Erythroblast (primary cell): Measurements from ENCODE around the gene PISD.
"Not testable (repeated sequence)": the region's sequence is repeated elsewhere in the genome, so short reads cannot be mapped to it uniquely, and the experiment has no call there.

Experiments used
- DNase-seq, 2 experiments: peaks; one replicate each; lab custom pipeline; 2025; lab: John Stamatoyannopoulos, UW
- GATA1 ChIP-seq: IDR thresholded peaks from 2 replicates; pipeline ENCODE4 v1.6.1; 2011; ENCODE audit warnings: low read depth, mild to moderate bottlenecking, control low read depth, low read length, moderate library complexity
- POLR2A ChIP-seq: IDR thresholded peaks from 2 replicates; pipeline ENCODE4 v1.6.1; 2011; ENCODE audit warnings: mild to moderate bottlenecking, low read length

Gene PISD

GRCh38 chr22:31604137-31604705, 57.8 kb downstream of the PISD start:
- no peak for DNase-seq

GRCh38 chr22:31603574-31603973, 58.4 kb downstream of the PISD start:
- TF ChIP-seq GATA1 (no peak), POLR2A (no peak)
- DNase-seq = no peak

More at GRCh38 chr22:31604137-31604705, 57.8 kb downstream of the PISD start:
- no peak for TF ChIP-seq POLR2A
- TF ChIP-seq GATA1 = no peak

GRCh38 chr22:31603081-31603525, 58.9 kb downstream of the PISD start:
- TF ChIP-seq POLR2A (no peak), GATA1 (peak; percentile 49)
- DNase-seq = peak; percentile 76 to 94

GRCh38 chr22:31602259-31602952, 59.6 kb downstream of the PISD start:
- DNase-seq = no peak
- no peak for TF ChIP-seq GATA1
- no peak for TF ChIP-seq POLR2A

- no peak for DNase-seq
- no peak for TF ChIP-seq GATA1
- TF ChIP-seq POLR2A = no peak
Measured at GRCh38 chr22:31595271-31595670, 66.7 kb downstream of the PISD start.

GRCh38 chr22:31590161-31590560, 71.9 kb downstream of the PISD start:
- DNase-seq = not testable (repeated sequence)

GRCh38 chr22:31588970-31589675, 72.9 kb downstream of the PISD start:
- no peak for TF ChIP-seq GATA1
- TF ChIP-seq POLR2A = no peak

GRCh38 chr22:31586137-31586920, 75.7 kb downstream of the PISD start:
- peak; percentile 43 to 52 for DNase-seq
- no peak for TF ChIP-seq POLR2A
- no peak for TF ChIP-seq GATA1

More at GRCh38 chr22:31588970-31589675, 72.9 kb downstream of the PISD start:
- DNase-seq = no peak

- DNase-seq = peak; percentile 84 to 94
- TF ChIP-seq POLR2A (peak; percentile 94), GATA1 (peak; percentile 39)
Measured at GRCh38 chr22:31585161-31585859, 76.7 kb downstream of the PISD start.

GRCh38 chr22:31584804-31585160, 77.2 kb downstream of the PISD start:
- DNase-seq = no peak
- TF ChIP-seq GATA1 (no peak), POLR2A (no peak)

GRCh38 chr22:31583861-31584485, 78.0 kb downstream of the PISD start:
- DNase-seq = no peak
- TF ChIP-seq GATA1 (no peak), POLR2A (no peak)

- TF ChIP-seq GATA1 (no peak), POLR2A (no peak)
- DNase-seq = no peak
Measured at GRCh38 chr22:31579835-31580242, 82.2 kb downstream of the PISD start.

GRCh38 chr22:31578171-31578570, 83.8 kb downstream of the PISD start:
- no peak for DNase-seq
- TF ChIP-seq POLR2A = no peak
